H9 (cell line): ENCODE results near the gene NT5DC2. TPM values are rescaled to one million over a fixed set of nuclear protein-coding genes. Genes with fewer than 3 reads are reported as not detected.

Experiments used
- DNase-seq: peaks from one replicate; pipeline ENCODE4 v3.0.0-alpha.2; 2017
- H2AFZ ChIP-seq: one replicate; pipeline ENCODE4 v1.6.1; 2013; ENCODE audit warnings: mild to moderate bottlenecking, low read length, control low read depth, moderate library complexity
- H2AK5ac ChIP-seq: 2 replicates; pipeline ENCODE4 v1.6.1; 2013; ENCODE audit warnings: low read length, control low read depth, mixed read lengths; ENCODE audit not compliant: insufficient read length
- H2BK120ac ChIP-seq: one replicate; pipeline ENCODE4 v1.6.1; 2013; ENCODE audit warnings: low read depth, mild to moderate bottlenecking, low read length, control low read depth, inconsistent platforms; ENCODE audit not compliant: poor library complexity, severe bottlenecking
- H2BK12ac ChIP-seq: 2 replicates; pipeline ENCODE4 v1.6.1; 2013; ENCODE audit warnings: low read length, control low read depth, mixed read lengths, low read depth; ENCODE audit not compliant: insufficient read length
- H2BK15ac ChIP-seq: 2 replicates; pipeline ENCODE4 v1.6.1; 2013; ENCODE audit warnings: low read depth, low read length, control low read depth
- H2BK20ac ChIP-seq: one replicate; pipeline ENCODE4 v1.6.1; 2013; ENCODE audit warnings: low read depth, mild to moderate bottlenecking, low read length, control low read depth, inconsistent platforms; ENCODE audit not compliant: poor library complexity, severe bottlenecking
- H2BK5ac ChIP-seq: 2 replicates; pipeline ENCODE4 v1.6.1; 2013; ENCODE audit warnings: low read length, control low read depth, mixed read lengths; ENCODE audit not compliant: insufficient read length
- H3K14ac ChIP-seq: 2 replicates; pipeline ENCODE4 v1.6.1; 2013; ENCODE audit warnings: low read length, control low read depth; ENCODE audit not compliant: insufficient read depth
- H3K18ac ChIP-seq: 2 replicates; pipeline ENCODE4 v1.6.1; 2013; ENCODE audit warnings: low read depth, mild to moderate bottlenecking, mixed read lengths, low read length, control low read depth; ENCODE audit not compliant: insufficient read length
- H3K23ac ChIP-seq: 2 replicates; pipeline ENCODE4 v1.6.1; 2013; ENCODE audit warnings: low read length, control low read depth, mixed read lengths, low read depth; ENCODE audit not compliant: insufficient read length
- H3K23me2 ChIP-seq: 2 replicates; pipeline ENCODE4 v1.6.1; 2013; ENCODE audit warnings: low read depth, mild to moderate bottlenecking, mixed read lengths, low read length, control low read depth; ENCODE audit not compliant: insufficient read length, poor library complexity, severe bottlenecking
- H3K27ac ChIP-seq: 2 replicates; pipeline ENCODE4 v1.5.1; 2013; ENCODE audit warnings: low read length, control low read depth, mixed read lengths, low read depth; ENCODE audit not compliant: insufficient read length
- H3K27me3 ChIP-seq: 2 replicates; pipeline ENCODE4 v1.6.1; 2013; ENCODE audit warnings: low read length, control low read depth, inconsistent platforms; ENCODE audit not compliant: insufficient read depth
- H3K4ac ChIP-seq: 2 replicates; pipeline ENCODE4 v1.6.1; 2013; ENCODE audit warnings: low read depth, mild to moderate bottlenecking, control low read depth, inconsistent platforms, low read length, moderate library complexity
- H3K4me1 ChIP-seq: 2 replicates; pipeline ENCODE4 v1.6.1; 2013; ENCODE audit warnings: low read length, control low read depth, inconsistent platforms; ENCODE audit not compliant: insufficient read depth
- H3K4me2 ChIP-seq: 2 replicates; pipeline ENCODE4 v1.6.1; 2013; ENCODE audit warnings: low read length, control low read depth, mixed read lengths; ENCODE audit not compliant: insufficient read length, insufficient read depth
- H3K56ac ChIP-seq: 2 replicates; pipeline ENCODE4 v1.6.1; 2013; ENCODE audit warnings: low read depth, mild to moderate bottlenecking, mixed read lengths, low read length, control low read depth; ENCODE audit not compliant: insufficient read length
- H3K79me1 ChIP-seq: 2 replicates; pipeline ENCODE4 v1.6.1; 2013; ENCODE audit warnings: low read depth, mild to moderate bottlenecking, moderate library complexity, low read length, control low read depth, inconsistent platforms; ENCODE audit not compliant: insufficient read depth, poor library complexity, severe bottlenecking
- H3K79me2 ChIP-seq: 2 replicates; pipeline ENCODE4 v1.6.1; 2013; ENCODE audit warnings: low read length, control low read depth, inconsistent platforms; ENCODE audit not compliant: insufficient read depth
- H3K9ac ChIP-seq: 2 replicates; pipeline ENCODE4 v1.6.1; 2013; ENCODE audit warnings: low read length, control low read depth, mixed read lengths; ENCODE audit not compliant: insufficient read length; ENCODE audit errors: extremely low read depth
- H3K9me3 ChIP-seq: one replicate; pipeline ENCODE4 v1.6.1; 2013; ENCODE audit warnings: low read depth, low read length, inconsistent platforms; ENCODE audit not compliant: control insufficient read depth
- H3T11ph ChIP-seq: one replicate; pipeline ENCODE4 v1.6.1; 2013; ENCODE audit warnings: mild to moderate bottlenecking, low read length, control low read depth, inconsistent platforms
- H4K20me1 ChIP-seq: one replicate; pipeline ENCODE4 v1.6.1; 2013; ENCODE audit not compliant: control insufficient read depth, insufficient read length, insufficient read depth
- H4K5ac ChIP-seq: 2 replicates; pipeline ENCODE4 v1.6.1; 2013; ENCODE audit warnings: low read depth, mild to moderate bottlenecking, mixed read lengths, low read length, control low read depth; ENCODE audit not compliant: insufficient read length
- H4K8ac ChIP-seq: replicated peaks from 2 replicates; pipeline ENCODE4 v1.6.1; 2013; ENCODE audit warnings: low read length, control low read depth, mixed read lengths, low read depth; ENCODE audit not compliant: insufficient read length
- H4K91ac ChIP-seq: 2 replicates; pipeline ENCODE4 v1.6.1; 2013; ENCODE audit warnings: low read depth, mild to moderate bottlenecking, moderate library complexity, mixed read lengths, low read length, control low read depth; ENCODE audit not compliant: insufficient read length
- H3K27ac Mint-ChIP-seq, 3 experiments: 2 replicates in 2 of 3; 3 replicates in 1 of 3; pipeline ENCODE4 v1.8.0; 2020 to 2021; ENCODE audit warnings: mixed read lengths in 3 of 3, mild to moderate bottlenecking in 1 of 3, moderate library complexity in 1 of 3
- H3K27me3 Mint-ChIP-seq: 2 replicates; pipeline ENCODE4 v1.8.0; 2021; ENCODE audit warnings: low read depth, mild to moderate bottlenecking, moderate library complexity, mixed read lengths
- H3K36me3 Mint-ChIP-seq, 3 experiments: 2 replicates in 2 of 3; 3 replicates in 1 of 3; pipeline ENCODE4 v1.8.0; 2020 to 2021; ENCODE audit warnings: low read depth in 3 of 3, mixed read lengths in 3 of 3; ENCODE audit not compliant: insufficient read depth in 1 of 3
- H3K4me1 Mint-ChIP-seq, 2 experiments: 2 replicates each; pipeline ENCODE4 v1.8.0; 2020; ENCODE audit warnings: mixed read lengths in 2 of 2
- H3K4me3 Mint-ChIP-seq, 2 experiments: 2 replicates in 1 of 2; 3 replicates in 1 of 2; pipeline ENCODE4 v1.8.0; 2020 to 2021; ENCODE audit warnings: mild to moderate bottlenecking in 2 of 2, mixed read lengths in 2 of 2, moderate library complexity in 1 of 2
- H3K9me3 Mint-ChIP-seq, 2 experiments: 2 replicates in 1 of 2; 3 replicates in 1 of 2; pipeline ENCODE4 v1.8.0; 2020; ENCODE audit warnings: mild to moderate bottlenecking in 2 of 2, mixed read lengths in 2 of 2, moderate library complexity in 1 of 2
- CTCF ChIP-seq: fragments of 200-600 bp; sonication (generic); conservative IDR thresholded peaks from 3 replicates; pipeline ENCODE4 v1.8.0; 2021; ENCODE audit warnings: antibody characterized with exemption, mild to moderate bottlenecking
- total RNA-seq: library from RNA; stranded (reverse); gene quantifications from 2 replicates; pipeline ENCODE4 v1.2.1, GENCODE V29; 2021

Gene NT5DC2
- total RNA-seq, 1 experiment from 2014 or later: 444 TPM

GRCh38 chr3:52551118-52551517 is 17.5 kb upstream of the NT5DC2 start:
- no peak overlapping the region for H2BK15ac ChIP-seq
- peaks cover 0 to under 1% of the 10 kb centered on the region in 2 experiments; a peak in 1 of 4 replicates for H3K4me1 Mint-ChIP-seq
- H4K8ac ChIP-seq: no peak overlapping the region
- H3K9me3 ChIP-seq: no peaks in the 10 kb centered on the region
- no peak overlapping the region for H2BK12ac ChIP-seq
- no peak for DNase-seq
- H3K56ac ChIP-seq: no peak overlapping the region
- no peak overlapping the region for H2AFZ ChIP-seq
- no peak overlapping the region for H3K4me2 ChIP-seq
- H3K9me3 Mint-ChIP-seq: no peaks in the 10 kb centered on the region
- H3K27ac ChIP-seq: no peak overlapping the region
- H3K23ac ChIP-seq: no peak overlapping the region
- no peaks in the 10 kb centered on the region for H3K23me2 ChIP-seq
- no peak overlapping the region for H4K5ac ChIP-seq
- H3T11ph ChIP-seq: no peak overlapping the region
- no peak for TF ChIP-seq CTCF
- no peak overlapping the region for H3K4me3 Mint-ChIP-seq
- no peak overlapping the region for H3K9ac ChIP-seq
- H3K27me3 Mint-ChIP-seq: no peaks in the 10 kb centered on the region
- no peaks in the 10 kb centered on the region for H3K4me1 ChIP-seq
- no peak overlapping the region for H2BK5ac ChIP-seq
- H4K91ac ChIP-seq: no peak overlapping the region
- peaks cover 9 to 55% (median 24%) of the 10 kb centered on the region in 3 experiments; a peak in 6 of 7 replicates for H3K36me3 Mint-ChIP-seq
- no peak overlapping the region for H3K18ac ChIP-seq
- no peak overlapping the region for H3K27ac Mint-ChIP-seq
- H2BK120ac ChIP-seq: no peak overlapping the region
- H4K20me1 ChIP-seq: no peaks in the 10 kb centered on the region
- H3K79me2 ChIP-seq: no peaks in the 10 kb centered on the region
- H2BK20ac ChIP-seq: no peak overlapping the region
- no peak overlapping the region for H3K14ac ChIP-seq
- H3K79me1 ChIP-seq: no peaks in the 10 kb centered on the region
- H3K27me3 ChIP-seq: no peaks in the 10 kb centered on the region
- H3K4ac ChIP-seq: no peak overlapping the region
- H2AK5ac ChIP-seq: no peak overlapping the region
